T-helper 1 cell treated with Interleukin-12 subunit alpha and Interleukin-12 subunit beta and Interleukin-4 antibody, amounts not matched to agents 30 μg/mL and 1 μg/mL, for 36 hours (primary cell): ENCODE measurements around the gene MRPS18A.
A peak's percentile ranks its signal among the peaks of the same experiment; 100 is the strongest.

Experiments used
- H3K27ac Mint-ChIP-seq: one replicate; pipeline ENCODE4 v1.8.0; 2021; ENCODE audit warnings: mild to moderate bottlenecking, mixed read lengths
- H3K27me3 Mint-ChIP-seq: one replicate; pipeline ENCODE4 v1.8.0; 2021; ENCODE audit warnings: low read depth, mixed read lengths
- H3K36me3 Mint-ChIP-seq: one replicate; pipeline ENCODE4 v1.8.0; 2021; ENCODE audit warnings: low read depth, mixed read lengths
- H3K4me1 Mint-ChIP-seq: one replicate; pipeline ENCODE4 v1.8.0; 2021; ENCODE audit warnings: low read depth, mixed read lengths
- H3K4me3 Mint-ChIP-seq: one replicate; pipeline ENCODE4 v1.8.0; 2021; ENCODE audit warnings: mild to moderate bottlenecking, moderate library complexity, mixed read lengths
- H3K9me3 Mint-ChIP-seq: one replicate; pipeline ENCODE4 v1.8.0; 2021; ENCODE audit warnings: mixed read lengths

Gene MRPS18A

GRCh38 chr6:43695967-43696291 is 8.3 kb upstream of the MRPS18A start:
- peaks cover 15% of the 10 kb centered on the region for H3K27me3 Mint-ChIP-seq
- H3K9me3 Mint-ChIP-seq, result no peaks in the 10 kb centered on the region
- no peak overlapping the region for H3K4me3 Mint-ChIP-seq
- H3K4me1 Mint-ChIP-seq, result no peaks in the 10 kb centered on the region
- H3K27ac Mint-ChIP-seq, result no peak overlapping the region
- H3K36me3 Mint-ChIP-seq, result no peaks in the 10 kb centered on the region

GRCh38 chr6:43695215-43695966 is 7.8 kb upstream of the MRPS18A start:
- Mint-ChIP-seq H3K9me3 (no peaks in the 10 kb centered on the region), H3K4me1 (no peaks in the 10 kb centered on the region), H3K4me3 (no peak overlapping the region), H3K36me3 (no peaks in the 10 kb centered on the region), H3K27me3 (peaks cover 15% of the 10 kb centered on the region), H3K27ac (no peak overlapping the region)

GRCh38 chr6:43689421-43689820 is 1.8 kb upstream of the MRPS18A start:
- Mint-ChIP-seq H3K4me3 (no peak overlapping the region), H3K36me3 (peaks cover 6% of the 10 kb centered on the region), H3K9me3 (no peaks in the 10 kb centered on the region), H3K4me1 (peaks cover 23% of the 10 kb centered on the region), H3K27ac (no peak overlapping the region), H3K27me3 (peaks cover 12% of the 10 kb centered on the region)

- Mint-ChIP-seq H3K9me3 (no peaks in the 10 kb centered on the region), H3K4me3 (peak overlapping the region; percentile 97), H3K4me1 (peaks cover 28% of the 10 kb centered on the region), H3K27me3 (peaks cover 6% of the 10 kb centered on the region), H3K36me3 (peaks cover 8% of the 10 kb centered on the region), H3K27ac (peak overlapping the region; percentile 86)
These were observed 533 bp downstream of the MRPS18A start for GRCh38 chr6:43687079-43687436.

- Mint-ChIP-seq H3K4me1 (peaks cover 28% of the 10 kb centered on the region), H3K27ac (no peak overlapping the region), H3K9me3 (no peaks in the 10 kb centered on the region), H3K36me3 (peaks cover 14% of the 10 kb centered on the region), H3K27me3 (no peaks in the 10 kb centered on the region), H3K4me3 (no peak overlapping the region)
These were observed 3.7 kb downstream of the MRPS18A start for GRCh38 chr6:43683708-43684455.

- peaks cover 23% of the 10 kb centered on the region for H3K4me1 Mint-ChIP-seq
- peaks cover 17% of the 10 kb centered on the region for H3K36me3 Mint-ChIP-seq
These were observed 4.7 kb downstream of the MRPS18A start for GRCh38 chr6:43682724-43683429.

GRCh38 chr6:43681303-43681702 is 6.3 kb downstream of the MRPS18A start:
- Mint-ChIP-seq H3K4me3 (no peak overlapping the region), H3K27me3 (no peaks in the 10 kb centered on the region), H3K9me3 (no peaks in the 10 kb centered on the region), H3K4me1 (peaks cover 13% of the 10 kb centered on the region), H3K27ac (no peak overlapping the region), H3K36me3 (peaks cover 16% of the 10 kb centered on the region)

More at GRCh38 chr6:43682724-43683429, 4.7 kb downstream of the MRPS18A start:
- no peak overlapping the region for H3K4me3 Mint-ChIP-seq
- no peaks in the 10 kb centered on the region for H3K9me3 Mint-ChIP-seq
- H3K27ac Mint-ChIP-seq, result no peak overlapping the region
- H3K27me3 Mint-ChIP-seq, result no peaks in the 10 kb centered on the region

GRCh38 chr6:43680308-43681200 is 7.0 kb downstream of the MRPS18A start:
- Mint-ChIP-seq H3K36me3 (peaks cover 16% of the 10 kb centered on the region), H3K4me3 (no peak overlapping the region), H3K27ac (no peak overlapping the region), H3K9me3 (no peaks in the 10 kb centered on the region), H3K4me1 (peaks cover 9% of the 10 kb centered on the region), H3K27me3 (no peaks in the 10 kb centered on the region)

GRCh38 chr6:43679057-43679456 is 8.5 kb downstream of the MRPS18A start:
- Mint-ChIP-seq H3K9me3 (no peaks in the 10 kb centered on the region), H3K27ac (no peak overlapping the region), H3K27me3 (no peaks in the 10 kb centered on the region), H3K36me3 (peaks cover 27% of the 10 kb centered on the region), H3K4me3 (no peak overlapping the region), H3K4me1 (peaks cover 3% of the 10 kb centered on the region)

- no peak overlapping the region for H3K4me3 Mint-ChIP-seq
- H3K27me3 Mint-ChIP-seq, result no peaks in the 10 kb centered on the region
- H3K27ac Mint-ChIP-seq, result no peak overlapping the region
- peaks cover 30% of the 10 kb centered on the region for H3K36me3 Mint-ChIP-seq
- H3K9me3 Mint-ChIP-seq, result no peaks in the 10 kb centered on the region
- H3K4me1 Mint-ChIP-seq, result peaks cover 2% of the 10 kb centered on the region
These were observed 9.2 kb downstream of the MRPS18A start for GRCh38 chr6:43678341-43678740.

- H3K27me3 Mint-ChIP-seq, result no peaks in the 10 kb centered on the region
- H3K4me1 Mint-ChIP-seq, result peaks cover 2% of the 10 kb centered on the region
- H3K27ac Mint-ChIP-seq, result no peak overlapping the region
- H3K4me3 Mint-ChIP-seq, result no peak overlapping the region
- H3K36me3 Mint-ChIP-seq, result peaks cover 32% of the 10 kb centered on the region
- H3K9me3 Mint-ChIP-seq, result no peaks in the 10 kb centered on the region
These were observed 9.8 kb downstream of the MRPS18A start for GRCh38 chr6:43677759-43678158.

- H3K27ac Mint-ChIP-seq, result no peak overlapping the region
- peaks cover 33% of the 10 kb centered on the region for H3K36me3 Mint-ChIP-seq
- H3K27me3 Mint-ChIP-seq, result no peaks in the 10 kb centered on the region
- H3K4me3 Mint-ChIP-seq, result no peak overlapping the region
- no peaks in the 10 kb centered on the region for H3K4me1 Mint-ChIP-seq
- no peaks in the 10 kb centered on the region for H3K9me3 Mint-ChIP-seq
These were observed 10.5 kb downstream of the MRPS18A start for GRCh38 chr6:43676962-43677606.

GRCh38 chr6:43674921-43675320 is 12.7 kb downstream of the MRPS18A start:
- peaks cover 11% of the 10 kb centered on the region for H3K4me1 Mint-ChIP-seq
- H3K27me3 Mint-ChIP-seq, result no peaks in the 10 kb centered on the region
- peaks cover 37% of the 10 kb centered on the region for H3K36me3 Mint-ChIP-seq
- no peak overlapping the region for H3K27ac Mint-ChIP-seq
- no peaks in the 10 kb centered on the region for H3K9me3 Mint-ChIP-seq
- H3K4me3 Mint-ChIP-seq, result no peak overlapping the region

- Mint-ChIP-seq H3K27me3 (no peaks in the 10 kb centered on the region), H3K9me3 (no peaks in the 10 kb centered on the region), H3K4me3 (no peak overlapping the region), H3K27ac (no peak overlapping the region), H3K4me1 (peaks cover 17% of the 10 kb centered on the region), H3K36me3 (peaks cover 35% of the 10 kb centered on the region)
These were observed 13.3 kb downstream of the MRPS18A start for GRCh38 chr6:43674291-43674690.
